Measurements from ENCODE around the gene SPATS2. TPM values are rescaled to one million over a fixed set of nuclear protein-coding genes. Genes with fewer than 3 reads are reported as not detected.

SPATS2 gene
- total and polyA plus RNA-seq, 2 donors (not counting 1 experiment from before 2014, with no cell fraction given) = 11.3 to 21.5 TPM

DNA sequence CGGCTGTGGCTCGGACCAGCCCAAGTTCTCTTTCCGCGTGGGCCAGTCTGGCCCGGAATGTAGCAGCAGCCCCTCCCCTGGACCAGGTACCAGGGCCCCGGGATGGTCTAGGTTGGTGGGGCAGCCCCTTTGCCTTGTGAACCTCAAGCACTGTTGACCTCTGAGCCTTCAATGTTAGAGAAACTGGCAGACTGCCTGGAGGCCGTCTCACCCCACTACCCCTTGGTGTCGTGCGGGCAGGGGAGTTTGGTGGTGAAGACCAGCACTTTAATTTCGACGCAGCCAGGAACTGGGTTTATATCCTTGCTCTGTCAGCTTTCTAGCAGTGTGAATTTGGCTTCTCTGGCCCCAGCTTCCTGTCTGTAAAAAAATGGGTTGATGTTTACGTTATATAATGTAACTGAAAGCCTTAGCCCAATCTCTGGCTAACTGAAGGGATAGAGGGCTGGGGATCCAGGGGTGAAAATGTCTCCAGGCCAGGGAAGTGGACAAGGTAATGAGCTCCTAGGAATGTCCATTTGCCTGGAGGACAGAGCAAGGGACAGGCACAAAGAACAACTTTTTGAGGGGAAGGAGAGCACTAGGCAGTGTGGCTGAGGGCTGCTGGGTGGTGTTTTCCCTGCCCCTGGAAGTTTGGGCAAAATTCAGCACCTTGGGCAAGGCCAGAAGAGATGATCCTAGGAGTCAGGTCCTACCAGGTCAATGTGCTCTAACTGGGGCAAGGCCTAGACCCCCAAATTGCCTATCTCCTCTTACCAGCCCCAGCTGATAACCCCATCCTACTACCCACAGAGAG lies 189.3 kb downstream of the SPATS2 start:
- Histone ChIP-seq H3K36me3 (replicated peaks in 1 of 2; ENCODE audit: control extremely low read depth in 1 of 2, control insufficient read depth in 1 of 2, extremely low read depth in 1 of 2, insufficient read depth in 2 of 2, low read length in 1 of 2) (peaks cover 0 to 41% of the 10 kb centered on the region in 2 experiments), H3K9me3 (ENCODE audit: control extremely low read depth in 1 of 3, control insufficient read depth in 2 of 3, insufficient read depth in 1 of 3, low read length in 2 of 3) (no peaks in the 10 kb centered on the region), H3K27ac (ENCODE audit: low read length in 2 of 2) (no peak overlapping the region), H4K20me1 (ENCODE audit: control insufficient read depth, insufficient read depth, low read length, poor library complexity, severe bottlenecking) (no peaks in the 10 kb centered on the region), H3K4me1 (ENCODE audit: control insufficient read depth in 2 of 2, insufficient read depth in 2 of 2, low read length in 2 of 2) (no peaks in the 10 kb centered on the region), H3K4me3 (ENCODE audit: control extremely low read depth in 1 of 5, extremely low read depth in 1 of 5, insufficient read depth in 1 of 5, low read depth in 2 of 5, low read length in 4 of 5) (no peak overlapping the region), H3K27me3 (replicated peaks in 1 of 4; ENCODE audit: control extremely low read depth in 1 of 4, control insufficient read depth in 3 of 4, insufficient read depth in 4 of 4, low read length in 3 of 4) (no peaks in the 10 kb centered on the region), H3K4me2 (replicated peaks; ENCODE audit: low read depth, low read length, poor library complexity, severe bottlenecking) (no peak overlapping the region), H2AFZ (ENCODE audit: insufficient read depth, low read depth, low read length, poor library complexity, severe bottlenecking) (no peak overlapping the region), H3K9ac (ENCODE audit: low read length) (no peak overlapping the region), H3K79me2 (ENCODE audit: control insufficient read depth, insufficient read depth, low read length) (no peaks in the 10 kb centered on the region)
- H3K27me3 Mint-ChIP-seq = no peaks in the 10 kb centered on the region
- intact Hi-C loops (cut with micrococcal nuclease) = no loop called here
- TF ChIP-seq, protein P1, sequence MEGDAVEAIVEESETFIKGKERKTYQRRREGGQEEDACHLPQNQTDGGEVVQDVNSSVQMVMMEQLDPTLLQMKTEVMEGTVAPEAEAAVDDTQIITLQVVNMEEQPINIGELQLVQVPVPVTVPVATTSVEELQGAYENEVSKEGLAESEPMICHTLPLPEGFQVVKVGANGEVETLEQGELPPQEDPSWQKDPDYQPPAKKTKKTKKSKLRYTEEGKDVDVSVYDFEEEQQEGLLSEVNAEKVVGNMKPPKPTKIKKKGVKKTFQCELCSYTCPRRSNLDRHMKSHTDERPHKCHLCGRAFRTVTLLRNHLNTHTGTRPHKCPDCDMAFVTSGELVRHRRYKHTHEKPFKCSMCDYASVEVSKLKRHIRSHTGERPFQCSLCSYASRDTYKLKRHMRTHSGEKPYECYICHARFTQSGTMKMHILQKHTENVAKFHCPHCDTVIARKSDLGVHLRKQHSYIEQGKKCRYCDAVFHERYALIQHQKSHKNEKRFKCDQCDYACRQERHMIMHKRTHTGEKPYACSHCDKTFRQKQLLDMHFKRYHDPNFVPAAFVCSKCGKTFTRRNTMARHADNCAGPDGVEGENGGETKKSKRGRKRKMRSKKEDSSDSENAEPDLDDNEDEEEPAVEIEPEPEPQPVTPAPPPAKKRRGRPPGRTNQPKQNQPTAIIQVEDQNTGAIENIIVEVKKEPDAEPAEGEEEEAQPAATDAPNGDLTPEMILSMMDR (IDR thresholded peaks at IDR 0.05) = no peak
- TF ChIP-seq EZH2 (IDR thresholded peaks at IDR 0.05; ENCODE audit: borderline replicate concordance, insufficient read depth, low read depth, low read length, poor library complexity, severe bottlenecking) = no peak
- DNase-seq (no peak), ATAC-seq (ENCODE audit: low read depth) (no peak)
- POLR2A ChIA-PET = no interaction called here
- no peak overlapping the region for H3K4me3 Mint-ChIP-seq
- CTCF ChIA-PET = interaction anchor here (0.7 to 1.7 kb wide), 3 partner anchors 198 to 271 kb away, joined by 3 to 4 read pairs (median 4); no protein-coding TSS in a partner anchor
- no peak overlapping the region for H3K27ac Mint-ChIP-seq
- 91% methylated on average over 12 of the region's 12 CpGs for WGBS (ENCODE audit: insufficient coverage)
- H3K9me3 Mint-ChIP-seq (ENCODE audit: insufficient read depth) = no peaks in the 10 kb centered on the region
- H3K4me1 Mint-ChIP-seq = no peaks in the 10 kb centered on the region

DNA sequence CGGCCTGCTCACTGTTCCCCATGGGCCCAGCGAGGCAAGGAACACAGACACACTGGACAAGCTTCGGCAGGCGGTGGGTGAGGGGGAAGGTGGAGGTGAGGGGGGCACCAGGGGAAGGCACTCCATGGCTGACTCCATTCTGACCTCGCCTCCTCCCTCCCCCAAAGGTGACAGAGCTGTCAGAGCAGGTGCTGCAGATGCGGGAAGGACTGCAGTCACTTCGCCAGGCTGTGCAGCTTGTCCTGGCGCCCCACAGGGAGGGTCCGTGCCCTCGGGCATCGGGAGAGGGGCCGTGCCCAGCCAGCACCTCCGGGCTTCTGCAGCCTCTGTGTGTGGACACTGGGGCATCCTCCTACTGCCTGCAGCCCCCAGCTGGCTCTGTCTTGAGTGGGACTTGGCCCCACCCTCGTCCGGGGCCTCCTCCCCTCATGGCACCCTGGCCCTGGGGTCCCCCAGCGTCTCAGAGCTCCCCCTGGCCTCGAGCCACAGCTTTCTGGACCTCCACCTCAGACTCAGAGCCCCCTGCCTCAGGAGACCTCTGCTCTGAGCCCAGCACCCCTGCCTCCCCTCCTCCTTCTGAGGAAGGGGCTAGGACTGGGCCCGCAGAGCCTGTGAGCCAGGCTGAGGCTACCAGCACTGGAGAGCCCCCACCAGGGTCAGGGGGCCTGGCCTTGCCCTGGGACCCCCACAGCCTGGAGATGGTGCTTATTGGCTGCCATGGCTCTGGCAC lies 190.1 kb downstream of the SPATS2 start:
- ChIA-PET POLR2A (no interaction called here), CTCF (interaction anchor here (1.3 kb wide), 1 partner anchor 199 kb away, joined by 4 read pairs; no protein-coding TSS in a partner anchor)
- no peak for ATAC-seq (ENCODE audit: low read depth)
- H3K4me1 ChIP-seq (ENCODE audit: control insufficient read depth in 2 of 2, insufficient read depth in 2 of 2, low read length in 2 of 2) = no peaks in the 10 kb centered on the region
- H3K4me3 Mint-ChIP-seq = no peak overlapping the region
- H3K4me1 Mint-ChIP-seq = no peaks in the 10 kb centered on the region
- no peak overlapping the region for H3K4me3 ChIP-seq (ENCODE audit: control extremely low read depth in 1 of 5, extremely low read depth in 1 of 5, insufficient read depth in 1 of 5, low read depth in 2 of 5, low read length in 4 of 5)
- no peak overlapping the region for H3K9ac ChIP-seq (ENCODE audit: low read length)
- peak; percentile 20 for DNase-seq
- no peak overlapping the region for H2AFZ ChIP-seq (ENCODE audit: insufficient read depth, low read depth, low read length, poor library complexity, severe bottlenecking)
- H3K4me2 ChIP-seq (replicated peaks; ENCODE audit: low read depth, low read length, poor library complexity, severe bottlenecking) = no peak overlapping the region
- H3K9me3 Mint-ChIP-seq (ENCODE audit: insufficient read depth) = no peaks in the 10 kb centered on the region
- no peaks in the 10 kb centered on the region for H3K27me3 Mint-ChIP-seq
- no peaks in the 10 kb centered on the region for H3K79me2 ChIP-seq (ENCODE audit: control insufficient read depth, insufficient read depth, low read length)
- H3K36me3 ChIP-seq (replicated peaks in 1 of 2; ENCODE audit: control extremely low read depth in 1 of 2, control insufficient read depth in 1 of 2, extremely low read depth in 1 of 2, insufficient read depth in 2 of 2, low read length in 1 of 2) = peaks cover 0 to 47% of the 10 kb centered on the region in 2 experiments
- TF ChIP-seq, protein P1 (IDR thresholded peaks at IDR 0.05) = no peak
- no peak for TF ChIP-seq EZH2 (IDR thresholded peaks at IDR 0.05; ENCODE audit: borderline replicate concordance, insufficient read depth, low read depth, low read length, poor library complexity, severe bottlenecking)
- no peaks in the 10 kb centered on the region for H4K20me1 ChIP-seq (ENCODE audit: control insufficient read depth, insufficient read depth, low read length, poor library complexity, severe bottlenecking)
- H3K27ac ChIP-seq (ENCODE audit: low read length in 2 of 2) = no peak overlapping the region
- WGBS (ENCODE audit: insufficient coverage) = 93% methylated on average over 13 of the region's 18 CpGs
- no peak overlapping the region for H3K27ac Mint-ChIP-seq
- H3K27me3 ChIP-seq (replicated peaks in 1 of 4; ENCODE audit: control extremely low read depth in 1 of 4, control insufficient read depth in 3 of 4, insufficient read depth in 4 of 4, low read length in 3 of 4) = no peaks in the 10 kb centered on the region
- intact Hi-C loops (cut with micrococcal nuclease) = no loop called here
- H3K9me3 ChIP-seq (ENCODE audit: control extremely low read depth in 1 of 3, control insufficient read depth in 2 of 3, insufficient read depth in 1 of 3, low read length in 2 of 3) = no peaks in the 10 kb centered on the region
